Medulla oblongata (tissue), 1 donor: Measurements from ENCODE around the gene DCLK1.

Experiments
- DNase-seq: peaks from one replicate; pipeline ENCODE4 v3.0.0-alpha.2; 2015; ENCODE audit errors: extremely low spot score

Gene DCLK1

DNA sequence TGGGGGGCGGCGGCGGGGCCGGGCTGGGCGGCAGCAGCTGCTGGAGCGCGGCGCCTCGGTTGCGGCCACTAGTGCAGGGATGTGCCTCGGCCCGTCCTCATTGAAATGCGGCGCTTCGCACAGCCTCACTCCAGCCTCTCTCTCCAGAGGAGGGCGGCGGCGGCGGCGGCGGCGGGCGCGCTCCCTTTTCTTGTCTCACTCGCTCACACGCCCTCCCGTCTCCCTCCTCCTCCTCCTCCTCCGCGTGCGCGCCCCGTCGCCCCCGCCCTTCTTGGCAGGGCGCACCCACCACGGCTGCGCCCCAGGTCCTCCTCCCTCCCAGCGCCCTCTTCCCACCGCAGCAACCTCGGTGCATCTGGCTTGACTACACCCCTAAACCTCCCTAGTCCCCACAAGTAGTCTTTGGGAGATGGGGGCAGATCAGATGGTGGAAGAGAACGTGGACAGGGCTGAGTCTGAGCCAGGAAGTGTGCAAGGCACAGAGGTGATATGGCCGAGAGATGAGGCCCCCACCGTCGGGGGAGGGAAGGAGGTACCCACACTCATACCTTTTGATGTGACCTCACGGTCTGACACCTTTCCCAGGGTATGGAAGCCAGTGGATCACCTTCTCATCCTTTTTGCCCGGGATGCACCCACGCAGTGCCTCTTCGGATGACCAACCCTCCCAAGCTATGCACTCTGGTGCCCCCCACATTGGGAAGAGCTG, at the start of gene DCLK1:
TSS of gene DCLK1 (minus strand) at position 161 of the 709 bp plus-strand sequence.
- peak; percentile 29 for DNase-seq

- DNase-seq: no peak
Observed at GRCh38 chr13:36175621-36176020, 44.4 kb upstream of the DCLK1 start.

DNA sequence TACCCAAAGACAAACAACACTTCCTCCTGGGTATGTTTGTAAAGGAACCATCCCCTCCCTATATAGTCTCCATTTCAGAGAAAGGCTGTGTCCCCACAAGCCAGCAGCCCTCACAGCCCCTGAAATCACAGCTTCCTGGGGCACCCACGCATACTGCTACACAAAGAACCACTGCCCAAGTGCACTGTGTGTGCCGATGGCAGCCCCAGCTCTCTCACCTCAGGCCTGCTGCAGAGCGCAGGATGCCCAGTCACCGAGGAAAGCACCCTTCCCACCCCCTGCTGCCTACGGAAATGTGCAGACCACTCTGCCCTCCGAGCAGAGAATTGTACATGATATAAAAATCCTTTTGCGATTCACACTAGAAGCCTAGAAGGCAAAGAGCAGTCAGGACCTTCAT, 43.7 kb upstream of the DCLK1 start:
- DNase-seq: no peak

DNA sequence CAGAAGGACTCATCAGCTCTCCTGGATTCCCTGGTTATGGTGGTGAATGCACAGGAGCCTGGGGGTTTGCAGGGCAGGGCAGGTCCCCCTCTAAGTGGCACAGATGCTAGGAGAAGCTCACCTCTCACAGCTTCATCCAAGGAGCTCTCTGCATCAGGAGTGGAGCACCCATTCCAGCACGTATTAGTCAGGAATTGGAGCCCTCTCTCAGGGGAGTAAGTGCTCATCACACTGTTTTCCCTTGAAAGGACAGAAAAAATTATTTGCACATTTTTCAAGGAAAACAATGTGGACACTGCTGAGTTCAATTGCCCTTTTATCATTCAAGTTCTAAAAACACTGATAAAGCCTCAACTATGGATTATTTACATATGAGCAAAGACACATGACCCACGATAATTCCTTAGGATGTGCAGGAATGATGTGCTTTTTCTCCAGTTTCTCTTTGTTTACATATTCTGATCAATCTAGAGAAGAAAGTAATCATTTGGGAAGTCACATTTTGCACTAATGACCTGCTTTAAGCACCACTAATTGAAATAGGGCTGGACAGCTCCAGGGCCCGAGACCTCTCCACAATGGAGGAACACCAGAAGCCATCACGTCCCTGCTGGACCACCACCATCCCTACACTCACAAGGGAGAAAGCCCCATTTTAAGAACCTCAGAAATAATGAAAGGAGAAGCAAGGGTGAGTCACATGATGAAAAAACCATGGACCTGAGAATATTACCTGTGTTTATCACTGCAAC, 42.6 kb upstream of the DCLK1 start:
- no peak for DNase-seq

GRCh38 chr13:36166046-36166445, 34.9 kb upstream of the DCLK1 start:
- no peak for DNase-seq

DNA sequence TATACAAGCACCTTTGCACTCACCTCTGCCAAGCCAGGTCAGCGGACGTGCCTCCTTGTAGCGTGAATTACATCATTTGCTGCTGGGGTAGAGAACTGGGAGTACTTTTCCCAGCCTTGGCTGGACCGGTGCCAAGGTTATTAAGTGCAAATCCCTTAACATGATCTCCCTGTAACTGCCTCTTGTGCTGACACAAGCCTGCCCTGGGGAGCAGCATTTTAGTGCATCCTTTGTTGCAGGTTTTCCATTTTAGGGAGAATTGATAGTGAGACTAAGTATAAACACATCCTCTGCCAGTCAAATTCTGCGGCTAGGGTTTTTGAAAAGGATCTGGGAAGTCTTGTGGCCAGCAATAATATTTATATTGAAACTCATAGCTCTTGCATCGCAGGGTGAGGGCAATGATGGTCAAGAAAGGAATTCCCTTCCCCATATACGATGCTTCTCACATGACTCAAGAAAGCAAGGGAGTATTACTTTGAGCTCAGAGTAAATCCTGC, 32.7 kb upstream of the DCLK1 start:
- peak; percentile 16 for DNase-seq

DNA sequence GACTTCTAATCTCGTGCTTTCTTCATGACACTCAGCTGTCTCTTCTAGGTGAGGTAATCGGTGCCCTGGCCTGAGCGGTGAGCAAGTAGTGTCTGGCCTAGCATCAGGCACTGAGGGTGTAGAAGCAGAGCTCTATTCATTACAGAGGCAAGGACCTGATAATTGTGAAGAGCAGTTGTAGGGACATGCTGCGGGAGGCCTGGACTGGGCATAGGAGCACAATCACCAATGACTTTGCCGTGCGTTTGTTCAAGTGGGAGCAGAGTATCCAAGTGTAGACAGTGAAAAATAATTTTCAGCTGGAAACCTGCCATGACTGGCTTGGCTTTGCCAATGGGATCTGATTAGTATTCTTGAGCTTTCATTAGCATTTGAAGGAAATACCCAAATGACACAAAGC, 32.1 kb upstream of the DCLK1 start:
- peak; percentile 21 for DNase-seq

DNA sequence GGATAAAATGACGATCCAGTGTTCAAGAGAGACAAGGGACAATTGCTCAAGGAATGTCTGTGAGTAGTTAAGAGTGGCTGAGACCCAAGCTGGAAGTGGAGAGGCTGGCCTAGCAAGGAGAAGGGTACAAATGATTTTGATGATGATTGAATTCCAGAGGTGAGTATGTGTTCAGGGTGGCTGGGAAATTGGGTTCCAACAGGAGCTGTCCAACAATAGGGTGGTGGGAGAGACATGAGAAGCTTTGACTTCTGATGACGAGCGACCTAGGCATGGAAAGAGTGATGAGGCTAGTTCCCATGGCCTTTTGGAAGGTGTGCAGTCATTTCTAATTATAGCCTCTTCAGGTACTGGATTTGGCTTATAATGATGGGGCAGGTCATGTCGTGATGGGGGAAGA, 29.1 kb upstream of the DCLK1 start:
- no peak for DNase-seq

DNA sequence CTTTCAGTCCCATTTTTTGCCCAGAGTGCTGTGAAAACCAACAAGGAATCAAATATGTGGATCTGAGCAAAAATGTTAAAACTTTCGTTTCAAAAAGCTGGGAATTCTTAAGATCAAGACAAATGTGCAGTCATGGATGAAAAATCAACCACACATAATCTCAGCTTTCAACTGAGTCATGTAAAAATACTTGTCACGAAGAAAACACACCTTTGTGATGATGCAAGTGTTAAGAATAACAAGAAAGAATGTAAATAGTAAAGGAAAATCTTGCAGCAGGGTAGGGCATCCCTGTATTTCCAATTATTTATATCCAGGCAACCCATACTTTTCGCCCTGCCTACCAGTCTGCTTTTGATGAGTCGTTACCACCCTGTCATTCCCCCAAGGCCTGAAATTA, 27.4 kb upstream of the DCLK1 start:
- DNase-seq: no peak

DNA sequence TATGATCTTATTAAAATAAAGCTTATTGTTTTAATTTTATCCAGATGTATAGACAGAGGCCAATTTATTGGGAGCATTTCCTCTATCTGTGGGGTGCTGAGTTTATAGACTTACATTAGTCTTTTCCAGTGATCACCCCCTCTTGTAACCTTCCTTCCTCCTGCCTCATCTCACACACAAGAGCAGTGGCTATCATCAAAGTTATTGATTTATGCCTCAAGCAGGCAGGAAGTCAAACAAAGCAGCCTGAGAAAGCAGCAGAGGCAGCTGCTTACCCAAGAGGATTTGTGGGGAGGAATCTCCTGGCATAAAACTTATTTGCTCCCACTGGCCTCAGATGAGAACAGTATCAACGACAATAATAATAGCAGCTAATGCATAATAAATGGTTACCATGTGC, 26.3 kb upstream of the DCLK1 start:
- no peak for DNase-seq

DNA sequence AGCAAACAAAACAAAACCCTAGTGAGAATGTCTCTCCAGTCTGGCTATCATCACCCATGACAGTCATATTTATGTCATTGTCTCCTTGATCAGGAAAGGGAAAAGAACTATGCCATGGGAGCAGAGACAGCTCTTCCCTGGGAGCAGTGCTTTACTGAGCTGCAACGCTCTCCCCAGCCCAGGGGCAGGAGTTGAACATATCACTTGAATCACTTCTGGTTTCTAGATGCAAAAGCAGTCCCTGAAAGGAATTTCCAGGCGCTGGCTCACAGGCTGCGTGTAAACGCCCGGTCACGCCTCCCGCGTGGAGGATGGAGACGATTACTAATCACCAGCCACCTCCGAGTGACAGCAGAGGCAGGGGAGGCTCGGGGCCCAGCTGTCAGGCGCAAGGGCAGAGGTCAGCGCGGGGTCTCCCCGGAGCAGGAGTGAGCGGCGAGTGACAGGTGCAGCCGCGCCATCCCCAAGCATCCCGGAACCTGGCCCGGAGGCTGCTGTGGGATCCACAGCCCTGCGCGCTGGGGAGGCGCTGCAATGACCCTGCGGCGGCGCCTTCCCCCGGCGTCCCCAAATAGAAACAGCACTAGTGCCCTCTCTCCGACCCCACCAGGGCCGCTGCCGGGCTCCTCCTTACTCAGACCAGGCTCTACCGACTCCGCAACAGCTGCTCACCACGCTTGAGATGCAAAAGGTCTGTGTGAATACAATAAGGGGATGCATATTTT, 23.5 kb upstream of the DCLK1 start:
- DNase-seq: no peak

DNA sequence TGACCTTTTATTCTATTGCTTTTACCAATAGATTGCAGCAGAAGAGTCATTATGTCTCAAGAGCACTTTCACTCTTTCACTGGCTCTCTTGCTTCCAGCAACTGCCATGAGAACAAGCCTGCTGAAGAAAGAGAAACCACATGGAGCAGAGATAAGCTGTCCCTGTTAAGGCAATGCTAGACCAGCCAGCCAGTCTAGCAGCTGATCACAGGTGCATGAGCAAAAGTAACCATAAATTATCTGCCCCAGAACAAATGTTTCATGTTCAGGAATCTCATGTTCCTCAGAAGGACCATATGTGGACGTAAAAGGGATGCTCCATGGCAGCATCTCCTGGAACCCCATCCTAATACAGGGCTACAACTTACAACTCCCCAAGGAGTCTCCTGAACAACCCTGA, 20.4 kb upstream of the DCLK1 start:
- no peak for DNase-seq

DNA sequence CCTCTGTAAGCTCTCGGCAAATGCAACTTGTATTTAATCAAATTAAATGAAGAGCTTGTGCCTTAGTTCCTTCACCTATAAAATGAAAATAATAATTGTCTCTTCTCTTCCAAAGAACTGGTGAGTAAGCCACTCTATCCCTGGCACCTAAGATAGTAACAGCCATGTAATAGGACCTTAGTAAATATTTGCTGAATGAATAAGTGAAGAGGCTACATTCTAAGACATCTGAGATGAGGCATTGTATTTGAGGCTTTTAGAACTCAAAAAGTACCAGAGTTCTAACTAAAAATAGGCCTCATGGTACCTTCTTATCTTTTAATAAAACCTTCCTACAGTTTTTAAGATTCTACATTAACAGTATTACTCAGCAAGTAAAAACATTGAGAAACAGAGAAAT, 17.3 kb upstream of the DCLK1 start:
- DNase-seq: no peak

DNA sequence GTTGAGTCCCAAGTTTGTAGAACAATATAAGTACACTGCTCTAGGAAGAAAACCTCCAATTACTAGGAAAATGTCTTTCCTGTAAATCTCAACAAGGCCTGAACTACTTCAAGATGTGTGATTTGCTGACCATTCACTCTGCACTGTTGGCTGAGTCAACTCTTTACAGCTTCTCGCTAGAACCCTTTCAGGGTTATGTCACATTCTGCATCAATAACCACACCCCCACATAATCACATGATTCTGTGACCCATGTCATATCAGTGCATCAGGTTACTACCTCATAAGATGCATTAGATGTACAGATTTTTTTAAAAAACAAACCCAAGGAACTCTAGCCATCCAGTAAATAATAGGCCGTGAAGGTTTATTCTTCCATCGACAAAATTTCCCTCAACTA, 16.1 kb upstream of the DCLK1 start:
- DNase-seq: no peak

- no peak for DNase-seq
Observed at GRCh38 chr13:36146511-36147269, 15.5 kb upstream of the DCLK1 start.

GRCh38 chr13:36143738-36144137, 12.6 kb upstream of the DCLK1 start:
- no peak for DNase-seq

DNA sequence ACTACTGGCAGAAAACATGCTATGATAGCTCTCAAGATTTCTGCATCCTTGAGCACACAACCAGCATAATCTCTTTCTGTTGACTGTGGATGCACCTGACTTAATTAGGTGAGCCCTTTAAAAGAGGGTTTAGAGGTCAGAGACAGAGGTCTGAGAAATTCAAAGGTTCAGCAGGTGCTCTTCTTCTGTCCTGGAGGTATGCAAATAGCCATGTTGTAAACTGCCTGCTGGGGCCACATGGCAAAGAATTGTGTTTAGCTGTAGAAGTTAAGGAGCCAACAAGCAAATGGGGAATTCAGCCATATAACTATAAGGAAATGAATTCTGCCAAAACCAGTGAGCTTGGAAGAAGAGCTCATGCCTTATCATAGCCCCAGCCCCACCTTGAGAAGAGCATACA, 11.6 kb upstream of the DCLK1 start:
- DNase-seq: no peak

DNA sequence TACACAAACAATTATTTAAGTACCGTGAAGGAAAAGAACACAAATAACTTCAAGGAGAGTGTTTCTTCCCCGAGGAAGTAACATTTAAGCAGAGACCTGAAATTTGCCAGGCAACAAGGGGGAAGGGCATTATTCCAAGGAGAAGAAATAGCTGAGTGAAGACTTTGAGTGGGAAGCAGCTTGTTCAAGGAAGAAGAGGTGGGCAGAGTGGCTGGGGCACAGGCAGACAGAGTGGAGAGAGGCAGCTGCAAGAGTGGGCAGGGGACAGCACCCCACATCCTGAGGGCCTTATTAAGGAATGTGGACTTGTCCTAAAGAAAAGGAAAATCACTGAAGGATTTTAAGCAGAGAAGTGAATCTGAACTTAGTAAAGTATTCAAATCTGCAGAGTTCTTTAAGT, 4.7 kb upstream of the DCLK1 start:
- DNase-seq: no peak

GRCh38 chr13:36134632-36135031, 3.5 kb upstream of the DCLK1 start:
- no peak for DNase-seq

GRCh38 chr13:36133950-36134626, 2.9 kb upstream of the DCLK1 start:
- no peak for DNase-seq

DNA sequence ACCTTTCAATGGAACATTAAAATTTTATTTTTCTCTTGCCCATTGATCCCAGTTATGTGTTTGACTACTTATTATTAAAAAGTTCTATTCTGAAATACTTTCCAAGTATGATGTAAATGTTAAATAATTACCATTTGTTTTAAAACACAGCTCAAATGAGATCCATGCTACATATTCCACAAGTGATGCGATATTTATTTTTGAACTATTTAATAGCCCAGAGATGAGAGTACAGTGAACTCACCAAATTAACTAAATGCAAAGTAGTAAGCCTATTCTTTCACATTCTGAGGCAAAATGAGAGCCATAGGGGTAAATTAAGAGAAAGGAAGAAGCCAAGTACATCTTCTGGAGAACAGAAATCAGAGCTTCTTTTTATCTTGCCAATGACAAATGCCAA, 1.2 kb upstream of the DCLK1 start:
- DNase-seq: no peak
